NCI-H82 treated with DMSO at 0.1 percent for 48 hours (cell line): Measurements from ENCODE around the gene TLE6.
A peak's percentile ranks its signal among the peaks of the same experiment; 100 is the strongest.
"Not testable (repeated sequence)": the region's sequence is repeated elsewhere in the genome, so short reads cannot be mapped to it uniquely, and the experiment has no call there.

Experiments used
- DNase-seq: peaks from one replicate; lab custom pipeline; 2025; ENCODE audit not compliant: unreplicated experiment; lab: John Stamatoyannopoulos, UW

TLE6 gene

DNA sequence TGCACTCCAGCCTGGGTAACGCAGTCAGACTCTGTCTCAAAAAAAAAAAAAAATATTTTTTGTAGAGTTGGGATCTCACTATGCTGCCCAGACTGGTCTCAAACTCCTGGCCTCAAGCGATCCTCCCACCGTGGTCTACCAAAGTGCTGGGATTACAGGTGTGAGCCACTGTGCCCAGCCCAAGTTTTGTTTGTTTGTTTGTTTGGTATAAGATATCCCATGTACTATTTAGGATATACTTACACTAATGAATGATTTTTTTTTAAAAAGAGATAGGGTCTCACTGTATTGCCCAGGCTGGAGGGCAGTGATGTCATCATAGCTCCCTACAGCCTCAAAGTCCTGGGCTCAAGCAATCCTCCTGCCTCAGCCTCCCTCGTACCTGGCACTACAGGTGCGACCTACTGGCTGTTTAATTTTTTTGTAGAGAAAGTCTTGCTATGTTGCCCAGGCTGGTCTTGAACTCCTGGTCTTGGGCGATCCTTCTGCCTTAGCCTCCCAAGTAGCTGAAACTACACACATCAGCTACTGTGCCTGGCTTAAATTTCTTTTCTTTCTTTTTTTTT lies 24.0 kb downstream of the TLE6 start:
- DNase-seq: no peak

DNA sequence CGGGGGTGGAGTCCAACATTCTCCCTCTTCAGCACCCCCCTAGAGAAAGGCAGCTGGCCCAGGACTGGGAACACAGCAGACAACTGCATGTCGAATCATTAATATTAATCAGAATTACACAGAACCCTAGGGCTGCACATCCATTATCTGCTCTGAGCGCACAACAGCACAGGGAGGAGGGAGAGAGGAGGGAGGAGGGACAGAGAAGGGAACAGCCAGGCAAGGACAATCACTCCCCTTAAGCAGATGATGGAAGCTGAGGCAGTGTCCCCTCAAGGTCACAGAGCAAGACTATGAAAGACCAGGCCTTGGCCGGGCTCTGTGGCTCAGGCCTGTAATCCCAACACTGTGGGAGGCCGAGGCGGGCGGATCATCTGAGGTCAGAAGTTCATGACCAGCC lies 25.7 kb downstream of the TLE6 start:
- no peak for DNase-seq

DNA sequence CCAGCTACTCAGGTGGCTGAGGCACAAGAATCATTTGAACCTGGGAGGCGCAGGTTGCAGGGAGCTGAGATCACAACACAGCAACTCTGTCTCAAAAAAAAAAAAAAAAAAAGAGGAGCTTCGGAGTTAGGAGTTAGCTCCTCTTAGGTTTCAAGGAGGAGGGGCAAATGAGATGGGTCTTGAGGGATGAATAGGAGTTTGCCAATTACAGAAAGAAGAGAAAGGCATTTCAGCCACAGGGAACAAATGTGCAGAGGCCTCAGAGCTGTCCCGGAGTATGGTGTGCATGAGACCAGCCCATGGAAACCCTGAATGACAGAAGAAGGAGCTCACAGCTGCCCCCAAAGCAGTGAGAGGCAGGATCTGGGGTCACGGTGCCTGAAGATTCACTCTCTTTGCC lies 27.2 kb downstream of the TLE6 start:
- no peak for DNase-seq

DNA sequence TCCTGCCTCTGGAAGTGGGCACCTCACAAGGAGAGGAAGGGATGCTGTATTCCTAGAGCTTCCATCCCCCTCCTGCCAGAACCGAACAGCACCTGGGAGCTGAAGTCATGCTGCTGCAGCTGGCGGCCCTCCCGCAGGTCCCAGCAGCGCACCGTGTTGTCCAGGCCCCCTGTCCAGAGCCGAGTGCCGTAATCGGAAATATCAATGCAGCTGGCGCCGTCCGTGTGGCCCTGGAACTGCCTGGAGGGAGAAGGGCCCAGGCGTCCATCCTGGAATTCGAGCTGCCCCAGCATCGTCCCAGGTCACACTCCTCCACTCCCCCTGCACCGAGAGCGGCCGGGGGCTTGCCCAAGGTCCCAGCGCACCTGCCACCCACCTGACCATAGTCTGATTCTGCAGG lies 28.0 kb downstream of the TLE6 start:
- no peak for DNase-seq

DNA sequence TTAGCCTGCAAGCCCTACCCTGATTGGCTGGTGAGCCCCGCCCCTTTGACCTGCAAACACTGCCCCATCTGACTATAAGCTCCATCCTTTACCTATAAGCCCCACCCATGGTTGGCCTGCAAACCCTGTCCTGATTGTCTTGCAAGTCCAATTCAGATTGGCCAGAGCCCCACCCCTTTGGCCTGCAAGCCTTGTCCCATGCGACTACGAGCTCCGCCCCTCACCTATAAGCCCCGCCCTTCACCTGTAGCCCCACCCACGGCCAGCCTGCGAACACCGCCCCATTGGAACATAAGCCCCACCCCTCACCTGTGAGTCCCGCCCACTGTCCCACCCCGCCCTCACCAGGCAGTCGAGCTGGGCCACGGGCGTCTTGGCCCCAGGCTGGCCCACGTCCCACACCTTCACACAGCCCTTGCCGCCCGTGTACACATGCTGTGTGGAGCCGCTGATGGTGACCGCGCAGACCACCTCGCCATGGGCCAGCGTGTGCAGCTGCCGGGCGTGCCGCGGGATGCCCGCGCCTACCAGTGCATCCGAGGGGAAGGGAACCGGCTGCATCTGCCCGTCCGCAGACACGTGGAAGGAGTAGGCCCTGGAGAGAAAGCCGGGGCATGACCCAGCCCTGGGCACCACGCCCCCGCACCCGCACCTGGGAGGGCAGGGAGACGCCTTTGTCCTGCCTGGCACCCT lies 28.9 kb downstream of the TLE6 start:
- DNase-seq: no peak

DNA sequence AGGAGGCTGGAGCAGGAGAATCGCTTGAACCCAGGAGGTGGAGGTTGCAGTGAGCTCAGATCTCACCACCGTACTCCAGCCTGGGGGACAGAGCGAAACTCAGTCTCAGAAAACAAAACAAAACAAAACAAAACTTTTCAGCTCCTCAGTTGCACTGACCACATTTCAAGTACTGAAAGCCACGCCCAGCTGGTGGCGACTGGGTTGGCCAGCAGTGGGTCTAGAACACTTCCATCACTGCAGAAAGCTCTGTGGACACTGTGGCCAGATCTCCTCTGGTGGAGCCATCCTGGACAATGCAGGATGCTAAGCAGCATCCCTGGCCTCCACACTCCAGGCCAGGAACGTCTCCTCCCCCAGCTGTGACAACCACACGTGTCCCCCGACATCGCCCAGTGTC lies 30.6 kb downstream of the TLE6 start:
- no peak for DNase-seq

DNA sequence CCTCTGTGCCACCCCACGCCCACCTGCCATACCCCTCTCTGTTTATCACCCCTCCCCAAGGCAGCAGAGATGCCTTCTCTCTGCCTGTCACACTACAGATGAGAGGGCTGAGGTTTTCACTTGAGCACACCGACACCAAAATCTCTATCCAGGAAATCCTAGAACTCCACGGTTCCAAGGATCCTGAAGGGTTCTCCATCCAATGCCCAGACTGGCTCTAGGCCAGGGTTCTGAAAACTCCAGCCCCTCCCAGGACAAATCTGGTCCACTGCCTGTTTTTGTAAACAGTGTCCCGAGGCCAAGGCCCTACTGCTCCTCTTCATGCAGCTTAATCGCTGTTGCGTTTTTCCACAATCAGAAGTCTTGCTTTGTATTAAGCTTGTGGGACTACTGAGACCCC lies 31.6 kb downstream of the TLE6 start:
- DNase-seq: no peak

DNA sequence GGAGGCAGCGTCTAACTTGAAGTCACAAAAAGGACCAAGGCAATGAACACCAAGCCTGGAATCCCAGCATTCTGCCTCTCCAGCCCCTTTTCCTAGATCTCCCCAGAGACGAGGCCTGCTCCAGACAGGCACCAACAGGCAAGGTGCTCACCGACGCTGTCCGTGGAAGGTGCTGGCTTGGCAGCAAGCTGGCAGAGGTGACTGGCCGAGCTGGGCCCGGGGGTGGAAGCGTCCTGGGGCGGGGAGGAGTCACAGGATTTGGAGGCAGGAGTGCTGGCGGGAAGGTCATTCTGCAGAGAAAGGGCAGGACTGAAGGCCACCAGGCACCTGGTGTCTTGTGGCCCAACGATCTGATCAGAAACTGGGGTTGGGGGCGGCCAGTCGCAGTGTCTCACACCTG lies 33.5 kb downstream of the TLE6 start:
- DNase-seq: no peak

DNA sequence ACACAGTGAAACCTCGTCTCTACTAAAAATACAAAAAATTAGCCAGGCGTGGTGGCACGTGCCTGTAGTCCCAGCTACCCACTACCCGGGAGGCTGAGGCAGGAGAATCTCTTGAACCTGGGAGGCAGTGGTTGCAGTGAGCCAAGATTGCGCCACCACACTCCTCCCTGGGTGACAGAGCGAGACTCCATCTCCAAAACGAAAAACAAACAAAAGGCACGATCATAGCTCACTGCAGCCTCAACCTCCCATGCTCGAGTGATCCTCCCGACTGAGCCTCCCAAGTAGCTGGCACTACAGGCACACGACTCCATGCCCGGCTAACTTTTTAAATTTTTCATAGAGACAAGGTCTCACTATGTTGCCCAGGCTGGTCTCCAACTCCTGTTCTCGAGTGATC lies 34.7 kb downstream of the TLE6 start:
- not testable (repeated sequence) for DNase-seq

DNA sequence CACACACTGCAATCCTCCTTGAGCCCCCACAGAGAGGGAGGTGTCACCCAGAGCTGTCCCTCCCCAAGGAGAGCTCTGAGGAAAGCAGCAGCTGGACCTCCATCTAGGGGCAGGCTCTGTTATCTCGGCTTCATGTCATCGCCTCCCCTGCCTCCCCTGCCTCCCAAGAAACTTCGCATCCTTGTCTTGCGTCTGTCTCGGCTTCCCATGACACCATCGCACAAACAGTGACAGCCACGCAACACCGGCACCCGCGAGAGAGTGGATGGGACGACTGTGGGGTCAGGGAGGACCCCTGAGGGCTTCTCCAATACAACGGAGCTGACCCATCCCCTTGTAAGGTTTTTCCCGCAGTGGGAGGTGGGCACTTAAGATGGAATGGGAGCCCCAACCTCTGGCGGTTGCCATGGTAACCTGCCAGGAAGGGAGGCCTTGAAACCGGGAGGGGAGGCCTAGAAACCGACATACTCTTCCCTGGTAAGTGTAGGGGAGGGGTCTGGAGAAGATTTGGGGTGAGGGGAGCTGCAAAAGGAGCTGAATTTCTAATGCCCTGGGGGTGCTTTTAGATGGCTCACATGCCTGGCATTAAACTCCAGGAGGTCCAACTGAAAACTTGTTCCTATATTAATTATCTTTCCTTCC lies 35.4 kb downstream of the TLE6 start:
- DNase-seq: no peak

DNA sequence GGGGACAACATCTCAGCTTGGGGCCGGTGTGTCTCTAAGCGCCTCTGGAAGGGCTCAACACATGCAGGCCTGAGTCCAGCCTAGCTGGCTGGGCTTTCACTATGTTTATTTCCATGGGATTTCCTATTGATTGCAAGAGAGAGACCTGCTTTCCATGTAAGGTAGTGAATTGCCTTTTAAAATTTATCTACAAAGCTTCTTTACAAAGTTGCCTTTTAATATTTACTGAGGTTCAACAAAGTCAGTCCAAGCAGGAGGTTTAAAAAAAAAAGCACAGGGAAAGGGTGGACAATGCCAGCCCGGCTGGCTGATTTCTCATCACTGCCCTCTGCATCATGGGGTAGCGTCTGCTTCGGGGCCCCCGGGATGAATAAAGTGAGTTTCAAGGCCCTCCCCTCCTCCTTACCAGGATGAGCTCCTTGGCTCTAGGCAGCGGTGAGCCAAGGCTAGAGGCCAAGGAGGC lies 35.9 kb downstream of the TLE6 start:
- DNase-seq: no peak

DNA sequence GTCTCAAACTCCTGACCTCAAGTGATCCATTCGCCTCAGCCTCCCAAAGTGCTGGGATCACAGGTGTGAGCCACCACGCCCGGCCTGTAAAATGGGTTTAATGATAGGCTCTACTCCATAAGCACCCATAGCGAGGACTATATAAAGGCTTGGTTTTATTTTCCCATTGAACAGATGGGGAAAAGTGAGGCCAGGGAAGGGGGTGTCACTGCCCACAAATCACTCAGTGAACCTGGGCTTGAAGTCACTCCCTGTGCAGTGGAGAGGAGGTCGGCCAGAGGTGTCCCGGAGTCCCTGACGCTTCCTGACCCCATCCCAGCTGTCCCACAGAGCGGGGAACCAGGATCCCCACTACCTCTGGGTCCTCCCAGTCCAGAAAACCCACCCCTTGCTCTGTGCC lies 36.8 kb downstream of the TLE6 start:
- DNase-seq: no peak

DNA sequence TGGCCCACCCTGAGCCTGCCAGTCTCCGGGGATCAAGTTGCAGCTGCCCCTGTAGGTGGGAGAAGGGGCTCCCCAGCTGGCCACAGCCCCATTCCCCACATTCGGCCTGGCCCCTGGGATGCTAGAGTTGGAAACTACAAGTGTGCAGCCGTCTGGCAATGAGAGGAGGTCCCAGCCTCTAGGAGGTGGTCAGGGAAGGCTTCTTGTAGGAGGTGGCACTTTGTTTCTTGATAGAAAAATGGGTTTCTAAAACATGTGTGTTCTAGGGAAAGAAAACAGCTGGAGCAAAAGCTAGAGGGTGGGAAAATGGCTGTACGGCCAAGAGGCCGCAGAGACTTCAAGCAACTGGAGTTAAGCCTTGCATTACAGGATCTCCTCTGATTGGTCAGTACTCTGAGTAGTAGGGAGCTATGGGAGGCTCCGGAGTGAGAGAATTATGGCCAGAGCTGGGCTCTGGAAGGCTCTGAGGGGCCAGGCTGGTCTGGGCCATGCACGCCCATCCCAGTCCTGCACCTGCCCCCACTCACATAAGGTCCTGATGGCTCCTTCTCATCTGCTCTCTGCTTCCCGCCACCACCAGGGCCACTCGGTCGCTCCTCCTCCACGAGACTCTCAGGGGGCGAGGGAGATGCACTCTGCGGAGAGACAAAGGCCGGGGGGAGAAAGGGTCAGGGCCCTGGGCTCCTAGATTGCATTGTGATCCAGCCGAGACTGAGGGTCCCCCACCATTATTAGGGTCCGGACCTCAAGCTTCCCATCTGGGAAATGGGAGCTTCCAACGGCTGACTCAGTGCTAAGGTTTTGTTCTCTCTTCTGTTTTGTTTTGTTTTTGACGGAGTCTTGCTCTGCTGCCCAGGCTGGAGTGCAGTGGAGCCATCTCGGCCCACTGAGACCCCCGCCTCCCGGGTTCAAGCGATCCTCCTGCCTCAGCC lies 38.0 kb downstream of the TLE6 start:
- DNase-seq: no peak

DNA sequence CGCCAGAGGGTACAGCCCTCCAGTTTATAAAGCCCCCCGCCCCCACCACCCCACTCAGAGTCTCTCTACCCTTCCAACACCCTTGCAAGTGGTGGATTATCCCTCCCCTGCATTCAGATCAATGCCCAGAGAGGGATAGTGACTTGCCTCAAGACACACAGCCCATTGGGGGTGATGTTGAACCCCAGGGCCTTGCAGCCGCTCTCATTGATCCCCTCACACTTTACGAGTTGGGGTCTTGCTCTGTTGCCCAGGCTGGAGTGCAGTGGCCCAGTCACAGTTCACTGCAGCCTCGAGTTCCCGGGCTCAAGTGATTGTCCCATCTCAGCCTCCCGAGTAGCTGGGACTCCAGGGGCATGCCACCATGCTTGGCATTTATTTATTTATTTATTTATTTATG lies 40.6 kb downstream of the TLE6 start:
- DNase-seq: no peak

DNA sequence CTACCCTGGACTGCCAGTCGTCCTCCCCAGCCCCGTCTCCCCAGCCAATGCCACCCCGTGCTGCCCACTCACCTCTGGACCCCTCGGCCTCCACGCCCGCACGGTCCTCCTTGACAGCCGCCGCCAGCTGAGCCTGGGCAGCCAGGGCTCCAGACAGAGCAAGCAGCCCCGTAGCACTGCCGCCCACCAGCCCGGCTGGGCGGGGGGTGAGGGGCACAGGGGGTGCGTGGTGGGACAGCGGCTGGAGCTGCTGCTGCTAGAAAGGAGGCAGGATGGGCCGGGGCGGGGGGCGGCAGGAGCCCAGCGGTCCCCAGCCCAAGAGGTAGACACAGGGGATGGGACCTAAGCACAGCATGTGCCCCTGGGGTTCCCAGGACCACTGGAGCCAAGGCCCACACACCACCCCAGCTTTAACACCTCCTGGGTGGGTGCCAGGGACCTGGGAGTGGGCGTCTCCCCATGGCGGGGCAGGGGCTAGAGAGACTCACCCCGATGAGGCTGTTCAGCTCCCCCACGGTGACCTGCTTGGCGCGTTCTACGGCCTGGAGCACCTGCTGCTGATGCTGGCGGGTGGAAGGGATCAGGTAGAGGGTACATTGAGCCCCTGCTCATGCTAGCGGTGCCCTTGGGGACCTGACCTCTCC lies 42.0 kb downstream of the TLE6 start:
- DNase-seq: no peak

DNA sequence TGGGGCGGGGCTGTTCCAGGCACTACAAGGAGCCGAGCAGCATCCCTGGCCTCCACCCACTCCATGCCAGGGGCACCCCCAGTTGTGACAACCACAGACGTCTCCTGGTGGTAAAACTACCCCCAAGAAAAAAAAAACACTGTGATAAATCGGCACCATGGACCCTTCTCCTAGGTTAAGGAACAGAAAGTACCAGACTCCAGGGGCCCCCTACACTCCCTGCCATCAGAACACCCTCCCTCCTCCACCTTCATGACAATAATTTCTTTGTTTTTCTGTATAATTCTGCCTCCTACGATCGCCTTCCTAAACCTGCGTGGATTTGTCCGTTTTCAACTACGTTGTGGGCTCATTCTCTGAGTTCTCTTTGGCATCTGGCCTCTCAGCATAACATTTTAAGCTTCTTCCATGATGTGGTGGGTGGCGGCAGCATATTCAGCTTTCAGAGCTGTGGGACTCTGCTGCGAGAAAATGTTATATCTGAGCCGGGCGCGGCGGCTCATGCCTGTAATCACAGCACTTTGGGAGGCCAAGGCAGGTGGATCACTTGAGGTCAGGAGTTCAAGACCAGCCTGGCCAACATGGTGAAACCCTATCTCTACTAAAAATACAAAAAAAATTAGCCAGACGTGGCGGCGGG lies 43.1 kb downstream of the TLE6 start:
- DNase-seq: no peak

DNA sequence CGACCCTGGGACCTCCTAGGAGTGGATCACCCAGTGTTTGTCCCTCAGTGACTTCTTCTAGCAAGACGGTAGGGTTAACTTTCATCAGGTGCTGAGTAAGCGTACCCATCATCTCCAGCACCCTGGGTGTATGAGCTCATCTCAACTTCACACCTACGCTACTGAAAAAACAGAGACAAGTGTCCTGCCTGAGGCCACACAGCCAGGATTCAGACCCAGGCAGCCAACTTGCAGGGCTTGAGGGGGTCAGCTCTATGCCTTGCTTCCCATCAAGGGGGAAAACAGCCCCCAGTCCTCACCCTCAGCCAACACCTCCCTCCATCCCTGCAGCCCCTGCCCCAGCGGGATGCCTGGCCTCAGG lies 47.1 kb downstream of the TLE6 start:
- DNase-seq: no peak

DNA sequence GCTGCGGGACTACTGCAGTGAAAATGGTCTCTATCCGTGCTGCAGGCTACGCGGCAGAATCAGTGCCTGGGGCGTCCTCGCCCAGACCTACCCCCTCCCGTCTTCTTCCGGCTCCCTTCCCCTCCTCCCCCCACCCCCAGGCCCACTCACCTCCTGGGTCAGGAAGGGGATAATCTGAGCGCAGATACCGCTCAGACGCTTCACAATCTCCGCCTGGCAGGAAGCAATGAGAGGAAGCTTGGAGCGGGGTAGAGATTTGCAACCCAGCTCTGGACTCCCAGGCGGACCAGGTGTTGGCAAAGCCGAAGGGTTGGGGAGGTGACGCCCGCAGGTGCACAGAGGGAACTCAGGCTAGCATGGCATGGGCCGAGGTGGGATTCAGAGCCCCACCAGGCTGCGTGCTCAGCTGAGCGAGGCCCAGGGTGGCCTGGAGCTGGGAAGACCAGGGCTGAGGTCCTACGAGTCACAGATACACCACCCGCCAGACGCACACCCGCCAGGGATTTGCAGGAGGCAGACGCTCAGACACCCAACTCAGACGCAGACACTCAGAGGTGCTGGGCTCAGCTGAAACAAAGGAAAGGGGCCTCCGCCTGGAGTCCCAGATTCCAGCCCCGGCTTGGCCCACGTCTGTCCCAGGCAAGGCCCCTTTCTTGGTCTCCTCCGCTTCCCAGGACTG lies 47.6 kb downstream of the TLE6 start:
- DNase-seq: peak; percentile 14

DNA sequence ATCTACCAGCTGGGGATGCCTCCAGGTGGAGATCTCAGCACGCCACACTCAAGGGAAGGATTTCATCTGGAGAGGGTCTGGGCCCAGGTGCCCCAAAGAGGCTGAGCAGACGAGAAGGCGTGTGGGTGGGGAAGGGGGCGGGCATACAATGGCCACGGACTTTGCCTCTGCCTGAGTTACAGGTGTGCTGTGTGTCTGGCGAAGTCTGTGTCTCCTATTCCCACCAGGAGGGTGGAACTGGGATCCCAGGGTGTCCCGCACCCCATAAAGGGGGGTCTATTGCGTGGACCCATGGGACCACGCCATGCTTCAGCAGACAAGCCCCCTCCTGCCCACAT lies 48.2 kb downstream of the TLE6 start:
- DNase-seq: no peak

DNA sequence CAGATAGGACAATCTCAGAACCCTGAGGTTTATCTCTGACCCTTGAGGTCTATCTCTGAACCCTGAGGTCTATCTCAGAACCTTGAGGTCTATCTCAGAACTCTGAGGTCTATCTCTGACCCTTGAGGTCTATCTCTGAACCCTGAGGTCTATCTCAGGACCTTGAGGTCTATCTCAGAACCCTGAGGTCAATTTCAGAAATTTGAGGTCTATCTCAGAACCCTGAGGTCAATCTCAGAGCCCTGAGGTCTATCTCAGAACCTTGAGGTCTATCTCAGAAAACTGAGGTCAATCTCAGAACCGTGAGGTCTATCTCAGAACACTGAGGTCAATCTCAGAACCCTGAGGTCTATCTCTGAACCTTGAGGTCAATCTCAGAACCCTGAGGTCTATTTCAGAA lies 49.4 kb downstream of the TLE6 start:
- no peak for DNase-seq
